KOPT-K1 (cell line): ENCODE data around the gene WSB2.
A peak's percentile ranks its signal among the peaks of the same experiment; 100 is the strongest.

Experiments used
- H3K27ac ChIP-seq: fragments of 200-600 bp; sonication (generic); 2 replicates; pipeline ENCODE4 v1.5.1; 2016; ENCODE audit warnings: antibody characterized with exemption, mild to moderate bottlenecking, low read depth, low read length; ENCODE audit not compliant: poor library complexity, severe bottlenecking
- H3K36me3 ChIP-seq: fragments of 200-600 bp; sonication (generic); 2 replicates; pipeline ENCODE4 v1.5.1; 2017; ENCODE audit warnings: antibody characterized with exemption, mild to moderate bottlenecking, low read length, moderate library complexity; ENCODE audit not compliant: insufficient read depth
- H3K9me3 ChIP-seq: fragments of 200-600 bp; sonication (generic); 2 replicates; pipeline ENCODE4 v1.5.1; 2017; ENCODE audit warnings: antibody characterized with exemption, low read length, mild to moderate bottlenecking; ENCODE audit not compliant: insufficient read depth, poor library complexity, severe bottlenecking

The WSB2 gene

GRCh38 chr12:118073768-118074167, 12.8 kb upstream of the WSB2 start:
- no peak overlapping the region for H3K27ac ChIP-seq
- H3K36me3 ChIP-seq, result no peaks in the 10 kb centered on the region
- no peaks in the 10 kb centered on the region for H3K9me3 ChIP-seq

- H3K9me3 ChIP-seq, result no peaks in the 10 kb centered on the region
- no peak overlapping the region for H3K27ac ChIP-seq
- no peaks in the 10 kb centered on the region for H3K36me3 ChIP-seq
These were observed 9.7 kb upstream of the WSB2 start for GRCh38 chr12:118070650-118071049.

GRCh38 chr12:118068445-118068844, 7.5 kb upstream of the WSB2 start:
- no peak overlapping the region for H3K27ac ChIP-seq
- no peaks in the 10 kb centered on the region for H3K9me3 ChIP-seq
- no peaks in the 10 kb centered on the region for H3K36me3 ChIP-seq

GRCh38 chr12:118065380-118065779, 4.4 kb upstream of the WSB2 start:
- H3K27ac ChIP-seq, result peak overlapping the region; percentile 20
- H3K36me3 ChIP-seq, result no peaks in the 10 kb centered on the region
- H3K9me3 ChIP-seq, result no peaks in the 10 kb centered on the region

DNA sequence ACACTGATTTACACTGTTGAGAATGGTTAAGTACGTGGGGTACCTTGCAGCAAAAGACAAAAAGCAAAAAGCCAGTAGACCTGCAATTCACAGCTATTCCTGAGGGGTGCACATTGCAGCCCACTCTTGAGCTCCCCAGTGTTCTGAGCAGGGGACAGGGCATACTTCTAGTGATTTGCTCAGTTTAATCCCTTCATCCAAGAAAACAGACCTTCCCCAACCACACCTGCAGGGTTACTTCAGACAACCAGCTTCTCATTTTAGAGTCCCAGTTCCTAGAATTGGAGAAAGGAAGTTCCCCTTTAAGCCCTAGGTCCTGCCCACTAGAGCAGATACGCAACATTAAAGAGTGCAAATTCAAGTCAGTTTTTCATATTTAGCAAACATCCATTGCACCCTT, 3.6 kb upstream of the WSB2 start:
- no peaks in the 10 kb centered on the region for H3K36me3 ChIP-seq
- peak overlapping the region; percentile 20 for H3K27ac ChIP-seq
- no peaks in the 10 kb centered on the region for H3K9me3 ChIP-seq

DNA sequence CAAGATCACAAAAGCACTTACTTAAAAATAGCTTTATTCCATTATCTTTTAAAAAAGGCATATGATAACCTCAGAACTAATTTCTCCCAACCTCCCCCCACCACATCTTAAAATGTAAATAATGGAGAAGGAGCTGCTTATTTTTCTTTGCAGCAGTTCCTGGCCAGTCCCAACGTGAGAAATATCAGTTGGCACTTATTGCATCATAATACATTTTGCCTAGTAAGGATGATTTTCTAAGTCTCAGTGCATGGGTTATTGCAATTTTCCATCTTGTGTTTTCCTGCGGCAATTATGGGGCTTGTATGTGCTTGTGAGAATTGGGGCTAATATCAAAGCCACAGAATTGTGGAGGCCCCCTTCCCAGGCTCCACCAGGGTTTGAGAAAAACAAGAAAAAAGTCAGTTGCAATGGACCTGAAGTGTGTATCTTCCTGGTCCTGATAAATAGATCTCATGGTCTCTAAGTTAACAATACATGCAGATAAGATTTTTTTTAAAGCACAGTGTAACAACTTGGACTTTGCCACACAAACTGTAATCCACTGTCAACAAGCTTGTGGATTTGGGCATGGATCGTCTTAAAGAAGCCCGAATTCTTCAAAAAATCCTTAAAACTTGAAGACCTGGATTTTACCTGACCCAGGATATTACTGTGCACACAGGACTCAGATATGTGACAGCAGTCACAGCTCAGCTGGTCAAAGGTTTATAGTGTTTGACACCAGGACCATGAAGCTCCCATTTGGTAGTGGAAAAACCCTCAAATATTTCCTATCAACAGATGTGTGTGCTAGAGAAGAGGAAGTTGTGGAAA, 2.8 kb upstream of the WSB2 start:
- Histone ChIP-seq H3K36me3 (no peaks in the 10 kb centered on the region), H3K27ac (no peak overlapping the region), H3K9me3 (no peaks in the 10 kb centered on the region)

GRCh38 chr12:118061873-118062843, 1.2 kb upstream of the WSB2 start:
- Histone ChIP-seq H3K36me3 (no peaks in the 10 kb centered on the region), H3K9me3 (no peaks in the 10 kb centered on the region), H3K27ac (peak overlapping the region; percentile 88)

DNA sequence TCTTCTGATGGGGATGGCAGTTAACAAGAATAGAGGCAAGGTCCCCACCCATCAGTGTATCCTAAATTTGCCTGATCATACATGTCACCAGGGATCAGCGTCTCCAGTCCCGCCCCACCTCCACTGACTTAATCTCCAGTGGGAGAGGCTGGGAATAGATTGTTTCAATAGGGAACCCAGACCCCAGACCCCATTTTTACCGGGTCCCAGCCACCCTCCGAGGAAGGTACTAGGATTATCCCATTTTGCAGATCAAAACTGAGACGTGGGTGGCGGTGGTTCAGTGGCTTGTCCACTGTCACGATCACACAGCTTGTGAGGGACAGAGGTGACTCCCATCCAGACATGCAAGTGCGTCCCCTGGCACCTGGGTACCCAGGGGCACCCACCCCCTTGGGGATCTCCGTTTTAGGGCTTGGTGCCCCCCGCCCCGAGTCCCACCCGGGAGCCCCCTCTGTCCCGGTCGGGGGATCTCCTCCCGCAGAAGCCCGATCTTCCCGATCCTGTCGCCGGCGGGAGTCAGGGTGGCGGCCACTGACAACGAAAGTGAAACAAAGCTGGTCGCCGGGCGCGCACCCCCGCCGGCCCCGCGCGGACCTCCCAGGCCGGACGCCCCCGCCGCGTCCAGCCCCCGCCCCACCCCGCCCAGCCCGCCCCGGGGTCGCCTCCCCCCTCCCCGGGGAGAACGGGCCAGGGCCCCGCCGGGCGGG, 523 bp downstream of the WSB2 start:
- H3K9me3 ChIP-seq, result no peaks in the 10 kb centered on the region
- no peaks in the 10 kb centered on the region for H3K36me3 ChIP-seq
- H3K27ac ChIP-seq, result peak overlapping the region; percentile 51

DNA sequence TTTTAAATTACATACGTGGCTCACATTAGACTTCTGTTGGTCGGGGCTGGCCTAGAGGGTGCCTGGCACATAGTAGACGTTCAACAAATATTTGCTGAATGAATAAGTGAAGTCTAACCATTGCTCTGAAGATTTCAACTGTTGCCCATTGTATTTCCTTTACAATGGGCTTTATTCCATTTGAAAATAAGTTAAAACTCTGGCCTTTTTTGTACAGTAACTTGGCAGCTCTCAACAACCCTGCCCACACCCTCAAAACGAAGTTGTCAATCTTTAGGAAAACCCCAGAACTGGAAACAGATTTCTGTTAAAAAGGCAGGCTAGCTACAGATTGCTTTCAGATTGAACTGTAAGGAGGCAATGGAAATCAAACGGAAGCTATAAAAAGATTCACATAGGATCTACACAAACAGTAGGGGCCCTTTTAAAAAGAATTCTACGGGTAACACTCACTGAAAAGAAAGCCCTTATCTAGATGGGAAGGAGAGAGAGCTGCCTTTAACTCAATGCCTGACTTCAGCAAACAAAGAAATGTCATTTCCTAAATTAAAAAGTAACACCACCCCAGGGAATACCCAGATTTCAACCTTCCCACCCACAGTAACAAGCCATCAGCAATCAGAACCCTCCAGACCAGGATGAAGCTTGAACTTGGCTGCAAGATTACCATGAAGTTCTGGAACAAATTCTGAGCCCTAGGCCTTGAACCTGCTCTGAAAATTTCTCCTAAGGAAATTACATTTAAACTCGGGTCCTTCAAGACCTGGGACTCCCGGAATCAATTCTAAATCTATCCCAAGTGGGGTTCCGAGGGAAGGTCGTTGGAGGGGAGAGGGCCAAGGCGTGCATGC, 1.4 kb downstream of the WSB2 start:
- H3K36me3 ChIP-seq, result no peaks in the 10 kb centered on the region
- H3K9me3 ChIP-seq, result no peaks in the 10 kb centered on the region
- no peak overlapping the region for H3K27ac ChIP-seq

DNA sequence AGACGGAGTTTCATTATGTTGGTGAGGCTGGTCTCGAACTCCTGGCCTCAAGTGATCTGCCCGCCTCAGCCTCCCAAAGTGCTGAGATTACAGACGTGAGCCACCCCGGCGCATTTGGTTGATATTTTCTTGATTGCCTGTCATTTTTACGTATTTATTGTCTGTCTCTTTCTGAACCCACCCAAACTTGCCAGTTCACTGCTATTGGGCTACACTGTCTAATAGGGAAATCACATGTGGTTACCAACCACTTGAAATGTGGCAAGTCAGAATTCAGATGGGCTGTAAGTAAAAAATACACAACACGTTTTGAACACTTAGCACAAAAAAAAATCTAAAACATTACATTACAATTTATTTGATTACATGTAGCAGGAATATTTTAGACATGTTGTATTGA, 2.1 kb downstream of the WSB2 start:
- H3K36me3 ChIP-seq, result no peaks in the 10 kb centered on the region
- no peak overlapping the region for H3K27ac ChIP-seq
- no peaks in the 10 kb centered on the region for H3K9me3 ChIP-seq

GRCh38 chr12:118058227-118058626, 2.8 kb downstream of the WSB2 start:
- no peaks in the 10 kb centered on the region for H3K9me3 ChIP-seq
- no peak overlapping the region for H3K27ac ChIP-seq
- no peaks in the 10 kb centered on the region for H3K36me3 ChIP-seq

GRCh38 chr12:118055865-118056773, 4.9 kb downstream of the WSB2 start:
- H3K36me3 ChIP-seq, result peaks cover 12% of the 10 kb centered on the region
- H3K27ac ChIP-seq, result no peak overlapping the region
- no peaks in the 10 kb centered on the region for H3K9me3 ChIP-seq

- H3K36me3 ChIP-seq, result peaks cover 20% of the 10 kb centered on the region
- no peak overlapping the region for H3K27ac ChIP-seq
- no peaks in the 10 kb centered on the region for H3K9me3 ChIP-seq
These were observed 5.8 kb downstream of the WSB2 start for GRCh38 chr12:118055144-118055557.
